ENCODE data around the gene GLRX5. TPM values are rescaled to one million over a fixed set of nuclear protein-coding genes. Genes with fewer than 3 reads are reported as not detected.

Gene GLRX5
- total RNA-seq, 2 donors from 2014 or later, result 62.4 to 63.4 TPM

DNA sequence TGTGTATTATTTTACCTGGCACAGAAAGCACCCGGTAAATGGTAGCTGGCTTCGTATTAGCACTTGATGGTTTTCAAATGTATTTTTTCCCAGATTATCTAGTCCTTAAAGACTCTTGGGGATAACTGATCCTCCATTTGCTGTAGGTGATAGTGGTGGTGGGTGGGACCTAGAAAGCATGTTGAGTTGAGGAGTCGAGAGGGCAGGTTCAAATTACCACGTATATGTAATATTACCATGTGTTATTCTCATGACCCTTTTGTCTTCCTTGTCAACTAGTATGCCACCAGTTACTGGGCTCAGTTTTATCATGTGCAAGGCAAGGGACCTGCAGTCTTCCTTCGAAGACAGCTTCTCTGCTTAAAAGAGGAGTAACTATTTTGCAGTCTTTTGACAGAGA, 1.8 kb downstream of the GLRX5 start:
- Mint-ChIP-seq H3K4me1 (peaks cover 43% of the 10 kb centered on the region), H3K36me3 (ENCODE audit: low read depth) (peaks cover 8% of the 10 kb centered on the region), H3K27ac (no peak overlapping the region), H3K27me3 (ENCODE audit: insufficient read depth) (no peaks in the 10 kb centered on the region), H3K4me3 (peak overlapping the region; percentile 80), H3K9me3 (no peaks in the 10 kb centered on the region)
- H3K9ac ChIP-seq (ENCODE audit: extremely low read depth, low read length, poor library complexity, severe bottlenecking), result no peak overlapping the region
- WGBS, 2 experiments (ENCODE audit: insufficient coverage in 1 of 2, insufficient read length in 1 of 2), result 80 to 91% methylated on average over 3 to 5 of the region's 5 CpGs
- TF ChIP-seq, protein P1, sequence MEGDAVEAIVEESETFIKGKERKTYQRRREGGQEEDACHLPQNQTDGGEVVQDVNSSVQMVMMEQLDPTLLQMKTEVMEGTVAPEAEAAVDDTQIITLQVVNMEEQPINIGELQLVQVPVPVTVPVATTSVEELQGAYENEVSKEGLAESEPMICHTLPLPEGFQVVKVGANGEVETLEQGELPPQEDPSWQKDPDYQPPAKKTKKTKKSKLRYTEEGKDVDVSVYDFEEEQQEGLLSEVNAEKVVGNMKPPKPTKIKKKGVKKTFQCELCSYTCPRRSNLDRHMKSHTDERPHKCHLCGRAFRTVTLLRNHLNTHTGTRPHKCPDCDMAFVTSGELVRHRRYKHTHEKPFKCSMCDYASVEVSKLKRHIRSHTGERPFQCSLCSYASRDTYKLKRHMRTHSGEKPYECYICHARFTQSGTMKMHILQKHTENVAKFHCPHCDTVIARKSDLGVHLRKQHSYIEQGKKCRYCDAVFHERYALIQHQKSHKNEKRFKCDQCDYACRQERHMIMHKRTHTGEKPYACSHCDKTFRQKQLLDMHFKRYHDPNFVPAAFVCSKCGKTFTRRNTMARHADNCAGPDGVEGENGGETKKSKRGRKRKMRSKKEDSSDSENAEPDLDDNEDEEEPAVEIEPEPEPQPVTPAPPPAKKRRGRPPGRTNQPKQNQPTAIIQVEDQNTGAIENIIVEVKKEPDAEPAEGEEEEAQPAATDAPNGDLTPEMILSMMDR (conservative IDR thresholded peaks at IDR 0.05), result no peak
- peaks cover 6% of the 10 kb centered on the region for H3K36me3 ChIP-seq (ENCODE audit: control insufficient read depth, insufficient read depth, low read length)
- peaks cover 3% of the 10 kb centered on the region for H3K4me1 ChIP-seq (ENCODE audit: control insufficient read depth, insufficient read depth, low read length)
- peak; percentile 13 for DNase-seq
- no peaks in the 10 kb centered on the region for H3K9me3 ChIP-seq (ENCODE audit: control insufficient read depth, low read length)
- H3K4me3 ChIP-seq (ENCODE audit: low read length), result peak overlapping the region; percentile 90
- H3K27me3 ChIP-seq (ENCODE audit: control insufficient read depth, insufficient read depth, low read length, poor library complexity, severe bottlenecking), result no peaks in the 10 kb centered on the region
- no peak overlapping the region for H3K27ac ChIP-seq (ENCODE audit: low read depth, low read length)

DNA sequence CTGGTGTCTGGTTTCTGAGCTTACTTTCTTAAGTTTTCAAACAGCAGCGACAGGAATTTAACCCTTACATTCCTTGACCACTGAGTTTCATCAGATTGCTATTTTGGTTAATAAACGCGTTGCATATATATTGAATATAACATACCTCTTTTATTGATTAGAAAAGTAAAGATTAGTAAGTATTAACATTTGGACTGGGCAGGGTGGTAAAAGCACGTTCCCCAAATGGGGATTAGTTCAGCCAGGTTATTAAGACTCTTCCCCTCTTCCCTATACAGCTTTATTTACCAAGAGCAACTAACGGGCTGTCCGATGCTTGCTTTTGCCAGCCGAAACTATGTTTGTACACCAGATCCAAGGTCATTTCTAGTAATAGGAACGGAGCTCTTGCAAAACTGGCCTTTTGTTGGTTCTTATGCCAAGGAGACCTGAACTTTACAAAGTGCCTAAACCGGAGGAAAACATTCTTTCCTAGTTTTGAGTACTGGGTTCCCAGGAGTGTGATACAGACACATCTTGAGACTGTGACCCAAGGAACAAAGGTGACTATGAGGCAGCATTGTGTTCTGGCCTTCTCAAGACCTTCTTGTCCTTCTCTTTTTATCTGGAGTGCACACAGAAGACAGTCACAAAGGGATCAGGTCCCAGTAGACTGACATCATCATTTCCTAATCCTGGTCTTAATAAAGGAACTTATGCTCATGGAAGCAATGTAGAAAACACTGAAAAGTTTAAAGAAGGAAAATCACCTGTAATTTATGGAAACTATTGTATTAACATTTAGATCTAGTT, 2.6 kb downstream of the GLRX5 start:
- no peaks in the 10 kb centered on the region for H3K36me3 ChIP-seq (ENCODE audit: control insufficient read depth, insufficient read depth, low read length)
- no peak overlapping the region for H3K27ac Mint-ChIP-seq
- no peak overlapping the region for H3K4me3 Mint-ChIP-seq
- DNase-seq, result peak; percentile 19
- H3K9me3 Mint-ChIP-seq, result no peaks in the 10 kb centered on the region
- peak overlapping the region; percentile 90 for H3K4me3 ChIP-seq (ENCODE audit: low read length)
- H3K9ac ChIP-seq (ENCODE audit: extremely low read depth, low read length, poor library complexity, severe bottlenecking), result no peak overlapping the region
- 88% methylated on average over 6 to 7 of the region's 9 CpGs for WGBS, 2 experiments (ENCODE audit: insufficient coverage in 1 of 2, insufficient read length in 1 of 2)
- TF ChIP-seq, protein P1 (conservative IDR thresholded peaks at IDR 0.05), result no peak
- H3K27me3 Mint-ChIP-seq (ENCODE audit: insufficient read depth), result no peaks in the 10 kb centered on the region
- H3K4me1 Mint-ChIP-seq, result peaks cover 36% of the 10 kb centered on the region
- H3K9me3 ChIP-seq (ENCODE audit: control insufficient read depth, low read length), result no peaks in the 10 kb centered on the region
- H3K27me3 ChIP-seq (ENCODE audit: control insufficient read depth, insufficient read depth, low read length, poor library complexity, severe bottlenecking), result no peaks in the 10 kb centered on the region
- peaks cover 3% of the 10 kb centered on the region for H3K4me1 ChIP-seq (ENCODE audit: control insufficient read depth, insufficient read depth, low read length)
- peaks cover 2% of the 10 kb centered on the region for H3K36me3 Mint-ChIP-seq (ENCODE audit: low read depth)
- no peak overlapping the region for H3K27ac ChIP-seq (ENCODE audit: low read depth, low read length)

DNA sequence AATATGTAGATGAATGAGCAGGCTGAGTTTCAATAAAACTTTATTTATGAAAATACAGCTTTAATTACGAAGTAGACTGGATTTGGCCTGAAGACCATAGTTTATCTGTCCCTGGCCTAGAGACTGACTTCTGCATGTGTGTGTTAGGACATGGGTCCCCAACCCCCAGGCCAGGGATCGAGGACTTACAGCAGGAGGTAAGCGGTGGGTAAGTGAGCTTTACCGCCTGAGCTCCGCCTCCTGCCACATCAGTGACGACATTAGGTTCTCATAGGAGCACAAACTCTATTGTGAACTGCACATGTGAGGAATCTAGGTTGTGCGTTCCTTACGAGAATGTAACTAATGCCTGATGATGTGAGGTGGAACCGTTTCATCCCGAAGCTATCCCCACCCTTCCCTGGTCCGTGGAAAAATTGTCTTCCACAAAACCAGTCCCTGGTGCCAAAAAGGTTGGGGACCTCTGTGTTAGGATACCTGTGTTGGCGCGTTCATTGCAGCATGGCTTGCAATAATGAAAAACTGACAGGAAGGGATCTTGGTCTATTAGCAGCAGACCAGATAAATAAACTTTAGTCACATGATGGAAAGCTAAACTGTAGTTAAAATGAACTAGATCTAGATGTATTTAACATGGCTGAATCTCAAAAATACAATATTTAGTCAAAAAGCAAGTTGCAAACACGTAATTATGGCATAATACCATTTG, 4.1 kb downstream of the GLRX5 start:
- TF ChIP-seq, protein P1 (conservative IDR thresholded peaks at IDR 0.05), result no peak
- H3K36me3 Mint-ChIP-seq (ENCODE audit: low read depth), result peaks cover 2% of the 10 kb centered on the region
- no peaks in the 10 kb centered on the region for H3K9me3 Mint-ChIP-seq
- peaks cover 25% of the 10 kb centered on the region for H3K4me1 Mint-ChIP-seq
- peaks cover 3% of the 10 kb centered on the region for H3K4me1 ChIP-seq (ENCODE audit: control insufficient read depth, insufficient read depth, low read length)
- no peak overlapping the region for H3K27ac Mint-ChIP-seq
- peaks cover 2% of the 10 kb centered on the region for H3K36me3 ChIP-seq (ENCODE audit: control insufficient read depth, insufficient read depth, low read length)
- no peak overlapping the region for H3K4me3 ChIP-seq (ENCODE audit: low read length)
- H3K9me3 ChIP-seq (ENCODE audit: control insufficient read depth, low read length), result no peaks in the 10 kb centered on the region
- H3K27me3 Mint-ChIP-seq (ENCODE audit: insufficient read depth), result no peaks in the 10 kb centered on the region
- no peak overlapping the region for H3K9ac ChIP-seq (ENCODE audit: extremely low read depth, low read length, poor library complexity, severe bottlenecking)
- peak; percentile 38 for DNase-seq
- no peak overlapping the region for H3K4me3 Mint-ChIP-seq
- no peak overlapping the region for H3K27ac ChIP-seq (ENCODE audit: low read depth, low read length)
- 91% methylated on average over 13 to 14 of the region's 14 CpGs for WGBS, 2 experiments (ENCODE audit: insufficient coverage in 1 of 2, insufficient read length in 1 of 2)
- no peaks in the 10 kb centered on the region for H3K27me3 ChIP-seq (ENCODE audit: control insufficient read depth, insufficient read depth, low read length, poor library complexity, severe bottlenecking)

Measured in endodermal cell (in vitro differentiated cells).